GM12878 (cell line): ENCODE data around the gene HEXIM1. TPM values are rescaled to one million over a fixed set of nuclear protein-coding genes. Genes with fewer than 3 reads are reported as not detected.

Source experiments
- ATAC-seq: fragments of 200-7000 bp; cut with Tn5 transposase; 3 replicates; pipeline ENCODE4 v1.9.1; 2020; ENCODE audit warnings: mild to moderate bottlenecking, moderate library complexity
- BruUV-seq: library from RNA; stranded (reverse); fragments of 400-500 nt; replicated peaks from 2 replicates; lab custom pipeline; 2021; lab: Mats Ljungman, UMichigan
- CTCF ChIA-PET: fragments of 300-600 bp; sonication (Branson Sonifier 250); formaldehyde crosslinking; extraction: SDS; loops from one replicate; lab custom pipeline; 2021; ENCODE audit warnings: inconsistent platforms; lab: Yijun Ruan, JAX
- POLR2A ChIA-PET: fragments of 350-600 bp; formaldehyde crosslinking; extraction: SDS; loops from one replicate; lab custom pipeline; 2021; ENCODE audit warnings: inconsistent platforms; lab: Charles Lee
- RAD21 ChIA-PET: fragments of 300-600 bp; sonication (Branson Sonifier 250); formaldehyde crosslinking; loops from one replicate; lab custom pipeline; 2023; ENCODE audit warnings: antibody characterized with exemption; ENCODE audit not compliant: unreplicated experiment; lab: Charles Lee
- SMC1A ChIA-PET: fragments of 300-600 bp; sonication (Branson Sonifier 250); formaldehyde crosslinking; loops from one replicate; lab custom pipeline; 2023; ENCODE audit not compliant: unreplicated experiment, uncharacterized antibody; lab: Charles Lee
- DNase-seq: peaks from one replicate; pipeline ENCODE4 v3.0.0-alpha.2; 2011; ENCODE audit warnings: low read depth, low spot score
- FAIRE-seq: peaks from 3 replicates; lab custom pipeline; 2011; peaks lifted over from hg19 to GRCh38; lab: Jason Lieb, UNC
- H2AFZ ChIP-seq: 2 replicates; pipeline ENCODE4 v1.6.0; 2011; ENCODE audit warnings: low read depth, low read length, control low read depth; ENCODE audit not compliant: control insufficient read depth
- H3K27ac ChIP-seq: 2 replicates; pipeline ENCODE4 v1.5.1; 2011; ENCODE audit warnings: control low read depth; ENCODE audit not compliant: control insufficient read depth, insufficient read depth
- H3K27me3 ChIP-seq, 2 experiments: replicated peaks in 1 of 2; 2 replicates each; pipeline versions ENCODE4 v1.6.0 to v1.6.1; 2011; ENCODE audit warnings: low read length in 1 of 2; ENCODE audit not compliant: control insufficient read depth in 2 of 2, insufficient read depth in 2 of 2
- H3K36me3 ChIP-seq, 2 experiments: 2 replicates each; pipeline ENCODE4 v1.5.1; 2011; ENCODE audit warnings: low read length in 1 of 2; ENCODE audit not compliant: control insufficient read depth in 2 of 2, insufficient read depth in 2 of 2
- H3K4me1 ChIP-seq: 2 replicates; pipeline ENCODE4 v1.6.1; 2011; ENCODE audit warnings: mild to moderate bottlenecking, low read length, moderate library complexity, mixed read lengths; ENCODE audit not compliant: control insufficient read depth, insufficient read depth
- H3K4me2 ChIP-seq: 2 replicates; pipeline ENCODE4 v1.6.0; 2011; ENCODE audit warnings: control low read depth; ENCODE audit not compliant: control insufficient read depth, insufficient read depth
- H3K4me3 ChIP-seq: fragments of 200-600 bp; sonication (generic); 2 replicates; pipeline ENCODE4 v1.5.1; 2016
- H3K79me2 ChIP-seq: 2 replicates; pipeline ENCODE4 v1.6.0; 2011; ENCODE audit warnings: low read length; ENCODE audit not compliant: control insufficient read depth, insufficient read depth
- H3K9ac ChIP-seq: 2 replicates; pipeline ENCODE4 v1.8.0; 2011; ENCODE audit warnings: low read length, control low read depth, mixed read lengths; ENCODE audit not compliant: control insufficient read depth, insufficient read depth
- H3K9me3 ChIP-seq: replicated peaks from 3 replicates; pipeline ENCODE4 v1.5.1; 2011; ENCODE audit warnings: mild to moderate bottlenecking, low read length; ENCODE audit not compliant: control insufficient read depth, insufficient read depth
- H4K20me1 ChIP-seq: 2 replicates; pipeline ENCODE4 v1.6.0; 2011; ENCODE audit not compliant: control insufficient read depth, insufficient read depth
- BHLHE40 ChIP-seq, 2 experiments: fragments of 450-650 bp in 1 of 2; IDR thresholded peaks; 2 replicates each; pipeline ENCODE4 v1.6.1; 2011 to 2017; ENCODE audit warnings: low read depth in 2 of 2, borderline replicate concordance in 1 of 2, improper control_type of control experiment in 1 of 2, low read length in 1 of 2, mild to moderate bottlenecking in 1 of 2
- CHD4 ChIP-seq: fragments of 200-600 bp; sonication (generic); IDR thresholded peaks from 2 replicates; pipeline ENCODE4 v1.6.1; 2016; ENCODE audit warnings: mild to moderate bottlenecking
- E2F4 ChIP-seq: IDR thresholded peaks from 2 replicates; pipeline ENCODE4 v1.6.1; 2012; ENCODE audit warnings: low read depth, low read length, improper control_type of control experiment
- GABPA ChIP-seq: IDR thresholded peaks from 2 replicates; pipeline ENCODE4 v1.6.1; 2014; ENCODE audit warnings: antibody characterized with exemption, low read depth, mild to moderate bottlenecking, inconsistent platforms
- MYC ChIP-seq: IDR thresholded peaks from 2 replicates; pipeline ENCODE4 v1.6.1; 2011; ENCODE audit warnings: mild to moderate bottlenecking, low read length, moderate library complexity, inconsistent platforms; ENCODE audit not compliant: insufficient read depth, insufficient replicate concordance, insufficient read length, severe bottlenecking
- NFYA ChIP-seq: IDR thresholded peaks from 2 replicates; pipeline ENCODE4 v1.6.1; 2011; ENCODE audit warnings: low read depth, mild to moderate bottlenecking, low read length, improper control_type of control experiment, borderline replicate concordance
- PBX3 ChIP-seq: IDR thresholded peaks from 2 replicates; pipeline ENCODE4 v1.6.1; 2011; ENCODE audit warnings: mild to moderate bottlenecking, low read depth, low read length, moderate library complexity; ENCODE audit not compliant: insufficient replicate concordance
- POLR2AphosphoS2 ChIP-seq: IDR thresholded peaks from 2 replicates; pipeline ENCODE4 v1.6.1; 2011; ENCODE audit warnings: low read depth, mild to moderate bottlenecking, low read length, improper control_type of control experiment, moderate library complexity
- POLR2AphosphoS5 ChIP-seq: IDR thresholded peaks from 2 replicates; pipeline ENCODE4 v1.6.1; 2011; ENCODE audit warnings: mild to moderate bottlenecking, low read length, inconsistent platforms
- RAD21 ChIP-seq: IDR thresholded peaks from 2 replicates; pipeline ENCODE4 v1.6.1; 2011; ENCODE audit warnings: mild to moderate bottlenecking, low read depth, low read length, moderate library complexity; ENCODE audit not compliant: insufficient read depth
- SMAD5 ChIP-seq: IDR thresholded peaks from 2 replicates; pipeline ENCODE4 v1.6.1; 2016; ENCODE audit warnings: antibody characterized with exemption, low read depth
- TARDBP ChIP-seq: IDR thresholded peaks from 2 replicates; pipeline ENCODE4 v1.6.1; 2016; ENCODE audit warnings: borderline replicate concordance
- ZNF592 ChIP-seq: fragments of 450-650 bp; IDR thresholded peaks from 2 replicates; pipeline ENCODE4 v1.6.1; 2017; ENCODE audit warnings: mild to moderate bottlenecking, moderate library complexity
- ZNF622 ChIP-seq: fragments of 450-650 bp; IDR thresholded peaks from 2 replicates; pipeline ENCODE4 v1.6.1; 2017; ENCODE audit warnings: mild to moderate bottlenecking, inconsistent platforms
- WGBS: methylation state at CpG from one replicate; pipeline ENCODE4 v1.1.6; 2016; ENCODE audit warnings: low lambda C conversion rate; ENCODE audit not compliant: insufficient replicate concordance, insufficient coverage; ENCODE audit errors: missing lambda C conversion rate; 5-methylcytosine and 5-hydroxymethylcytosine counted together
- in situ Hi-C: fragments of 300-500 bp; cut with MboI; formaldehyde crosslinking; loops from 9 replicates; pipeline ENCODE4 v1.14.3; 2018; ENCODE audit warnings: mixed read lengths
- intact Hi-C: fragments of 100-400 bp; cut with micrococcal nuclease; formaldehyde crosslinking; loops from one replicate; pipeline ENCODE4 v1.14.2; 2022; ENCODE audit not compliant: unreplicated experiment
- polyA plus RNA-seq, 11 experiments: library from polyadenylated mRNA; depleted of rRNA in 4 of 11; unstranded in 6 of 11; stranded (reverse) in 5 of 11; fragments of >200 nt; fragmentation: Nextera tagmentation in 4 of 11; fragmentation: Illumina TruSeq in 1 of 11; extraction: Ambion mirVana in 4 of 11; extraction: Trizol in 1 of 11; gene quantifications; 1 replicate in 1 of 11; 2 replicates in 10 of 11; pipeline versions ENCODE4 v1.2.1 to v1.2.3, GENCODE V29; 2011 to 2016; ENCODE audit warnings: inconsistent platforms in 2 of 11, missing spikeins in 2 of 11, low read depth in 1 of 11
- total RNA-seq, 4 experiments: library from RNA; depleted of rRNA in 3 of 4; stranded (reverse); fragments of >200 nt in 3 of 4; fragmentation: Illumina TruSeq in 1 of 4; extraction: Trizol in 1 of 4; gene quantifications; 2 replicates each; pipeline versions ENCODE4 v1.2.1 to v1.2.3, GENCODE V29; 2013 to 2021
- TF ChIP-seq, protein P1 (sequence below): IDR thresholded peaks from 2 replicates; pipeline ENCODE4 v1.6.1; 2011; ENCODE audit warnings: borderline replicate concordance, low read depth, mild to moderate bottlenecking, moderate library complexity, mixed read lengths, low read length; ENCODE audit not compliant: insufficient read depth; ENCODE audit errors: extremely low read length

Gene HEXIM1
- total and polyA plus RNA-seq, 10 of the 15 experiments (the other 5 are each of a cell fraction or from before 2014, with no cell fraction given) = 1.9 to 24.1 (median 9.0) TPM

DNA sequence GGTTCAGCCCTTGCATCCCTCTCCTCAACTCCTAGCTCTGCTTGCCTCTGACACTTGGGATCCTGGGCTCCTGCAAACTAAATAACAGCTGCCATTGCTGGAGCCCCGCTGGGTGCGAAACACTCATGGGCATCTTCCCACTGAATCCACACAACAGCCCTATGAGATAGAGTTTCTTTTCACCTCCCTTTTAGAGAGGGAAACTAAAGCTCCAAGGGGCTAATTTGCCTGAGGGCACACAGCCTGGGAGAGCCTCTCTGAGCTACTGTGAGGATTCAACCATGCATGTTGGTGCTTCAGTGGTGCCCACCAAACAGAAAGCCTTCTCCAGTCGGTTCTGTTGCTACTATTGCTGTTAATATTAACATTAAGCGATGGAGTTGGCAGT lies 8.7 kb upstream of the HEXIM1 start:
- no TSS peak for BruUV-seq
- TF ChIP-seq MYC (no peak), NFYA (no peak), POLR2AphosphoS2 (no peak), PBX3 (no peak), GABPA (no peak), BHLHE40 (IDR thresholded peaks at IDR 0.05; ENCODE audit: borderline replicate concordance in 1 of 2, low read depth in 2 of 2, low read length in 1 of 2) (no peak), TARDBP (no peak), ZNF622 (no peak), ZNF592 (no peak), CHD4 (no peak), POLR2AphosphoS5 (no peak), RAD21 (no peak), SMAD5 (no peak), E2F4 (no peak)
- TF ChIP-seq, protein P1, sequence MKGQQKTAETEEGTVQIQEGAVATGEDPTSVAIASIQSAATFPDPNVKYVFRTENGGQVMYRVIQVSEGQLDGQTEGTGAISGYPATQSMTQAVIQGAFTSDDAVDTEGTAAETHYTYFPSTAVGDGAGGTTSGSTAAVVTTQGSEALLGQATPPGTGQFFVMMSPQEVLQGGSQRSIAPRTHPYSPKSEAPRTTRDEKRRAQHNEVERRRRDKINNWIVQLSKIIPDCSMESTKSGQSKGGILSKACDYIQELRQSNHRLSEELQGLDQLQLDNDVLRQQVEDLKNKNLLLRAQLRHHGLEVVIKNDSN = no peak

More for the DNA sequence above, 8.7 kb upstream of the HEXIM1 start:
- ATAC-seq (no peak), FAIRE-seq (no peak), DNase-seq (no peak)
- Histone ChIP-seq H3K79me2 (peaks cover 4% of the 10 kb centered on the region), H2AFZ (no peak overlapping the region), H3K9me3 (no peaks in the 10 kb centered on the region), H4K20me1 (no peaks in the 10 kb centered on the region), H3K4me2 (no peak overlapping the region), H3K9ac (no peak overlapping the region), H3K27me3 (no peaks in the 10 kb centered on the region), H3K4me3 (no peak overlapping the region), H3K4me1 (peaks cover 12% of the 10 kb centered on the region), H3K27ac (no peak overlapping the region), H3K36me3 (no peaks in the 10 kb centered on the region)
- SMC1A ChIA-PET = no interaction called here
- POLR2A ChIA-PET = no interaction called here
- intact Hi-C loops (no loop called here), in situ Hi-C loops (loop anchor here (5.0 kb wide), 1 partner anchor 58 kb away; no protein-coding TSS in a partner anchor)
- CTCF ChIA-PET = interaction anchor here (1.0 to 8.1 kb wide), 3 partner anchors 12 to 138 kb away, joined by 3 to 291 read pairs (median 39); no protein-coding TSS in a partner anchor
- 86% methylated on average over 4 of the region's 4 CpGs for WGBS
- RAD21 ChIA-PET = interaction anchor here (0.7 kb wide), 1 partner anchor 58 kb away, joined by 3 read pairs; no protein-coding TSS in a partner anchor
